K562 (cell line): ENCODE results near the gene DENND1A. TPM values are rescaled to one million over a fixed set of nuclear protein-coding genes. Genes with fewer than 3 reads are reported as not detected.

Source experiments
- ATAC-seq: fragments of 200-7000 bp; cut with Tn5 transposase; 3 replicates; pipeline ENCODE4 v1.9.1; 2020; ENCODE audit warnings: moderate library complexity
- BruUV-seq: library from RNA; stranded (reverse); fragments of 400-500 nt; replicated peaks from 2 replicates; lab custom pipeline; 2021; lab: Mats Ljungman, UMichigan
- CTCF ChIA-PET: fragments of 300-600 bp; formaldehyde crosslinking; extraction: SDS; loops from one replicate; lab custom pipeline; 2021; ENCODE audit warnings: low intra/inter-chr PET ratio; lab: Yijun Ruan, JAX
- POLR2A ChIA-PET: fragments of 300-600, 350-650 bp; sonication (Branson Sonifier 250); formaldehyde crosslinking; extraction: SDS; loops from one replicate; lab custom pipeline; 2021; ENCODE audit warnings: antibody characterized with exemption, inconsistent platforms; lab: Yijun Ruan, JAX
- DNase-seq, 4 experiments: peaks; one replicate each; pipeline versions ENCODE4 v3.0.0 to v3.0.0-alpha.2; 2011 to 2018; ENCODE audit warnings: low spot score in 3 of 4, mixed read lengths in 3 of 4; ENCODE audit errors: extremely low read depth in 1 of 4
- FAIRE-seq: peaks from 2 replicates; lab custom pipeline; 2011; peaks lifted over from hg19 to GRCh38; lab: Jason Lieb, UNC
- H2AFZ ChIP-seq: 2 replicates; pipeline ENCODE4 v1.6.0; 2011; ENCODE audit warnings: low read depth, low read length, control low read depth, inconsistent platforms
- H3K27ac ChIP-seq: fragments of 200-600 bp; 3 replicates; pipeline ENCODE4 v1.8.0; 2011; ENCODE audit warnings: low read depth, mild to moderate bottlenecking, control low read depth, inconsistent platforms, low read length, moderate library complexity, mixed read lengths; ENCODE audit errors: extremely low read depth
- H3K27me3 ChIP-seq, 2 experiments: fragments of 300-600 bp in 1 of 2; 2 replicates in 1 of 2; 3 replicates in 1 of 2; pipeline versions ENCODE4 v1.6.0 to v1.8.0; 2011; ENCODE audit warnings: inconsistent platforms in 2 of 2, low read length in 2 of 2, mild to moderate bottlenecking in 1 of 2, mixed read lengths in 1 of 2, moderate library complexity in 1 of 2; ENCODE audit not compliant: control insufficient read depth in 2 of 2, insufficient read depth in 2 of 2
- H3K36me3 ChIP-seq: fragments of 300-600 bp; 3 replicates; pipeline ENCODE4 v1.8.0; 2011; ENCODE audit warnings: mild to moderate bottlenecking, low read length, inconsistent platforms; ENCODE audit not compliant: control insufficient read depth, insufficient read depth
- H3K4me1 ChIP-seq, 2 experiments: fragments of 200-600 bp in 1 of 2; replicated peaks in 1 of 2; 2 replicates in 1 of 2; 3 replicates in 1 of 2; pipeline versions ENCODE4 v1.5.1 to v1.8.0; 2011; ENCODE audit warnings: inconsistent platforms in 2 of 2, low read length in 2 of 2, mild to moderate bottlenecking in 1 of 2, mixed read lengths in 1 of 2, moderate library complexity in 1 of 2; ENCODE audit not compliant: control insufficient read depth in 2 of 2, insufficient read depth in 2 of 2
- H3K4me2 ChIP-seq: 2 replicates; pipeline ENCODE4 v1.6.1; 2011; ENCODE audit warnings: low read length, control low read depth, inconsistent platforms, mixed read lengths; ENCODE audit not compliant: insufficient read depth
- H3K4me3 ChIP-seq: fragments of 200-600 bp; sonication (generic), shearing (Covaris generic); 2 replicates; pipeline ENCODE4 v1.5.1; 2016; ENCODE audit warnings: control low read depth, inconsistent platforms
- H3K79me2 ChIP-seq: fragments of 200-600 bp; 3 replicates; pipeline ENCODE4 v1.8.0; 2011; ENCODE audit warnings: low read length, inconsistent platforms; ENCODE audit not compliant: control insufficient read depth, insufficient read depth
- H3K9ac ChIP-seq, 2 experiments: 2 replicates each; pipeline versions ENCODE4 v1.6.0 to v1.6.1; 2011; ENCODE audit warnings: low read depth in 2 of 2, low read length in 2 of 2, control low read depth in 1 of 2, inconsistent platforms in 1 of 2, mild to moderate bottlenecking in 1 of 2, mixed read lengths in 1 of 2; ENCODE audit not compliant: insufficient read depth in 1 of 2
- H3K9me1 ChIP-seq: one replicate; pipeline ENCODE4 v1.6.0; 2011; ENCODE audit warnings: inconsistent platforms, mild to moderate bottlenecking, low read length, moderate library complexity; ENCODE audit not compliant: control insufficient read depth, insufficient read depth
- H3K9me3 ChIP-seq: replicated peaks from 2 replicates; pipeline ENCODE4 v1.5.1; 2011; ENCODE audit warnings: low read depth, low read length, inconsistent platforms; ENCODE audit not compliant: control insufficient read depth, insufficient read depth
- H4K20me1 ChIP-seq: replicated peaks from 2 replicates; pipeline ENCODE4 v1.6.1; 2011; ENCODE audit warnings: low read length, inconsistent platforms, mixed read lengths; ENCODE audit not compliant: control insufficient read depth, insufficient read depth
- CXXC5 ChIP-seq: fragments of 250-450 bp; sonication (Bioruptor Pico); IDR thresholded peaks from 2 replicates; pipeline ENCODE4 v1.8.0; 2022; ENCODE audit warnings: inconsistent platforms, mild to moderate bottlenecking, moderate library complexity
- HMGXB4 ChIP-seq: sonication (generic); formaldehyde crosslinking; IDR thresholded peaks from 2 replicates; pipeline ENCODE4 v1.8.1; 2023; ENCODE audit warnings: mild to moderate bottlenecking, missing genetic modification reagents
- TBP ChIP-seq: optimal IDR thresholded peaks from 2 replicates; pipeline ENCODE3; 2011; ENCODE audit warnings: low read depth, low read length, improper control_type of control experiment
- TSC22D4 ChIP-seq: fragments of 450-650 bp; IDR thresholded peaks from 2 replicates; pipeline ENCODE4 v1.6.1; 2016; ENCODE audit warnings: missing genetic modification characterization, missing biosample characterization, control low read depth
- WGBS: fragments of 100-300 bp; shearing (Covaris generic); methylation state at CpG from one replicate; pipeline ENCODE4 v1.1.6; 2016; ENCODE audit warnings: low coverage, mixed read lengths; ENCODE audit not compliant: insufficient coverage; ENCODE audit errors: missing lambda C conversion rate; 5-methylcytosine and 5-hydroxymethylcytosine counted together
- in situ Hi-C: fragments of 300-500 bp; cut with MboI; formaldehyde crosslinking; loops from 4 replicates; pipeline ENCODE4 v1.15.0; 2018; ENCODE audit warnings: inconsistent platforms, mixed read lengths
- intact Hi-C: fragments of 100-400 bp; cut with micrococcal nuclease; formaldehyde crosslinking; loops from 2 replicates; pipeline ENCODE4 v1.14.2; 2022
- polyA plus RNA-seq, 8 experiments: library from polyadenylated mRNA; depleted of rRNA in 4 of 8; stranded (reverse) in 5 of 8; unstranded in 3 of 8; fragments of >200 nt; fragmentation: Nextera tagmentation in 2 of 8; fragmentation: Illumina TruSeq in 1 of 8; extraction: Ambion mirVana in 2 of 8; extraction: Trizol in 1 of 8; gene quantifications; 2 replicates each; pipeline versions ENCODE4 v1.2.1 to v1.2.3, GENCODE V29; 2011 to 2014; ENCODE audit warnings: inconsistent platforms in 1 of 8, missing spikeins in 1 of 8
- total RNA-seq, 7 experiments: library from RNA; depleted of rRNA in 6 of 7; stranded (reverse); fragments of >200 nt in 6 of 7; fragmentation: Illumina TruSeq in 2 of 7; extraction: Trizol in 2 of 7; gene quantifications; 2 replicates each; pipeline versions ENCODE4 v1.2.1 to v1.2.3, GENCODE V29; 2011 to 2021; ENCODE audit warnings: low replicate concordance in 1 of 7

DENND1A gene
- total and polyA plus RNA-seq, 9 of the 15 experiments (the other 6 are each of a cell fraction or from before 2014, with no cell fraction given), result 7.6 to 29.5 (median 15.7) TPM

GRCh38 chr9:123640792-123641222 lies 289.1 kb downstream of the DENND1A start:
- DNase-seq, result no peak
- no peaks in the 10 kb centered on the region for H3K79me2 ChIP-seq
- H3K36me3 ChIP-seq, result no peaks in the 10 kb centered on the region
- no peak overlapping the region for H3K4me2 ChIP-seq
- H3K4me3 ChIP-seq, result no peak overlapping the region
- POLR2A ChIA-PET, result interaction anchor here (1.5 kb wide), 1 partner anchor 15 kb away, joined by 4 read pairs; no protein-coding TSS in a partner anchor
- H3K4me1 ChIP-seq, result peaks cover 7 to 9% of the 10 kb centered on the region in 2 experiments; a peak in 3 of 5 replicates
- no peaks in the 10 kb centered on the region for H3K9me1 ChIP-seq
- no peak overlapping the region for H3K9ac ChIP-seq
- BruUV-seq, result no TSS peak
- no peak overlapping the region for H2AFZ ChIP-seq
- no peak for ATAC-seq
- in situ Hi-C loops, result no loop called here
- intact Hi-C loops, result no loop called here
- no peaks in the 10 kb centered on the region for H3K27me3 ChIP-seq
- TF ChIP-seq CXXC5 (CRISPR knock-in tag) (no peak), HMGXB4 (CRISPR knock-in tag) (no peak), TSC22D4 (tag) (no peak), TBP (no peak)
- no peak for FAIRE-seq
- no peaks in the 10 kb centered on the region for H3K9me3 ChIP-seq
- H4K20me1 ChIP-seq, result 0 out of 2 replicates have a peak, but pooled peaks cover 5% of the 10 kb centered on the region
- CTCF ChIA-PET, result no interaction called here
- WGBS, result 71% methylated on average over 4 of the region's 4 CpGs
- no peak overlapping the region for H3K27ac ChIP-seq
